GM21529 (cell line): ENCODE measurements around the gene MCM3AP.
"Not testable (repeated sequence)": the region's sequence is repeated elsewhere in the genome, so short reads cannot be mapped to it uniquely, and the experiment has no call there.

Experiments used
- ATAC-seq: cut with Tn5 transposase; IDR thresholded peaks from one replicate; pipeline ENCODE4 v1.9.1; 2021; ENCODE audit not compliant: unreplicated experiment

Gene MCM3AP

GRCh38 chr21:46312949-46313348, 27.5 kb upstream of the MCM3AP start:
- no peak for ATAC-seq

GRCh38 chr21:46311568-46311967, 26.2 kb upstream of the MCM3AP start:
- ATAC-seq: no peak

GRCh38 chr21:46310260-46310659, 24.8 kb upstream of the MCM3AP start:
- ATAC-seq: not testable (repeated sequence)

- ATAC-seq: no peak
These were observed 23.0 kb upstream of the MCM3AP start for GRCh38 chr21:46308431-46308830.

- ATAC-seq: no peak
These were observed 22.2 kb upstream of the MCM3AP start for GRCh38 chr21:46307625-46308024.

GRCh38 chr21:46304955-46305354, 19.5 kb upstream of the MCM3AP start:
- no peak for ATAC-seq

- ATAC-seq: no peak
These were observed 19.0 kb upstream of the MCM3AP start for GRCh38 chr21:46304437-46304836.

- ATAC-seq: no peak
These were observed 16.3 kb upstream of the MCM3AP start for GRCh38 chr21:46301759-46302158.

- ATAC-seq: no peak
These were observed 13.8 kb upstream of the MCM3AP start for GRCh38 chr21:46299167-46299566.

GRCh38 chr21:46297338-46298271, 12.2 kb upstream of the MCM3AP start:
- ATAC-seq: no peak

GRCh38 chr21:46295996-46296752, 10.8 kb upstream of the MCM3AP start:
- ATAC-seq: no peak

GRCh38 chr21:46295177-46295770, 9.9 kb upstream of the MCM3AP start:
- no peak for ATAC-seq

- ATAC-seq: no peak
These were observed 9.3 kb upstream of the MCM3AP start for GRCh38 chr21:46294647-46295176.

GRCh38 chr21:46291561-46291960, 6.2 kb upstream of the MCM3AP start:
- ATAC-seq: no peak

- no peak for ATAC-seq
These were observed 4.3 kb upstream of the MCM3AP start for GRCh38 chr21:46289655-46290179.

GRCh38 chr21:46287541-46287940, 2.1 kb upstream of the MCM3AP start:
- ATAC-seq: no peak

- ATAC-seq: peak; percentile 7
These were observed 1.2 kb upstream of the MCM3AP start for GRCh38 chr21:46286648-46287002.

GRCh38 chr21:46285761-46286647, 593 bp upstream of the MCM3AP start, which contains the start of gene YBEY:
Gene YBEY (plus strand): TSS chr21:46286342. CDS start chr21:46286914, 572 bp downstream.
- ATAC-seq: peak; percentile 87

GRCh38 chr21:46284733-46285132, 678 bp downstream of the MCM3AP start:
- ATAC-seq: no peak

GRCh38 chr21:46284077-46284644, 1.2 kb downstream of the MCM3AP start:
- ATAC-seq: no peak
